GM12873 (cell line): ENCODE results near the gene RBM6.

ENCODE experiments used
- CTCF ChIP-seq: IDR thresholded peaks from 2 replicates; pipeline ENCODE4 v1.5.1; 2012; ENCODE audit warnings: low read depth, mild to moderate bottlenecking, moderate library complexity, low read length, control low read depth; ENCODE audit not compliant: insufficient read depth; ENCODE audit errors: missing control alignments

Gene RBM6, protein sequence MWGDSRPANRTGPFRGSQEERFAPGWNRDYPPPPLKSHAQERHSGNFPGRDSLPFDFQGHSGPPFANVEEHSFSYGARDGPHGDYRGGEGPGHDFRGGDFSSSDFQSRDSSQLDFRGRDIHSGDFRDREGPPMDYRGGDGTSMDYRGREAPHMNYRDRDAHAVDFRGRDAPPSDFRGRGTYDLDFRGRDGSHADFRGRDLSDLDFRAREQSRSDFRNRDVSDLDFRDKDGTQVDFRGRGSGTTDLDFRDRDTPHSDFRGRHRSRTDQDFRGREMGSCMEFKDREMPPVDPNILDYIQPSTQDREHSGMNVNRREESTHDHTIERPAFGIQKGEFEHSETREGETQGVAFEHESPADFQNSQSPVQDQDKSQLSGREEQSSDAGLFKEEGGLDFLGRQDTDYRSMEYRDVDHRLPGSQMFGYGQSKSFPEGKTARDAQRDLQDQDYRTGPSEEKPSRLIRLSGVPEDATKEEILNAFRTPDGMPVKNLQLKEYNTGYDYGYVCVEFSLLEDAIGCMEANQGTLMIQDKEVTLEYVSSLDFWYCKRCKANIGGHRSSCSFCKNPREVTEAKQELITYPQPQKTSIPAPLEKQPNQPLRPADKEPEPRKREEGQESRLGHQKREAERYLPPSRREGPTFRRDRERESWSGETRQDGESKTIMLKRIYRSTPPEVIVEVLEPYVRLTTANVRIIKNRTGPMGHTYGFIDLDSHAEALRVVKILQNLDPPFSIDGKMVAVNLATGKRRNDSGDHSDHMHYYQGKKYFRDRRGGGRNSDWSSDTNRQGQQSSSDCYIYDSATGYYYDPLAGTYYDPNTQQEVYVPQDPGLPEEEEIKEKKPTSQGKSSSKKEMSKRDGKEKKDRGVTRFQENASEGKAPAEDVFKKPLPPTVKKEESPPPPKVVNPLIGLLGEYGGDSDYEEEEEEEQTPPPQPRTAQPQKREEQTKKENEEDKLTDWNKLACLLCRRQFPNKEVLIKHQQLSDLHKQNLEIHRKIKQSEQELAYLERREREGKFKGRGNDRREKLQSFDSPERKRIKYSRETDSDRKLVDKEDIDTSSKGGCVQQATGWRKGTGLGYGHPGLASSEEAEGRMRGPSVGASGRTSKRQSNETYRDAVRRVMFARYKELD

GRCh38 chr3:49939858-49940666 lies at the start of gene RBM6:
RBM6 (plus strand) TSS chr3:49940150; CDS start chr3:49962642, 22,492 bp downstream.
- TF ChIP-seq CTCF: no peak

DNA sequence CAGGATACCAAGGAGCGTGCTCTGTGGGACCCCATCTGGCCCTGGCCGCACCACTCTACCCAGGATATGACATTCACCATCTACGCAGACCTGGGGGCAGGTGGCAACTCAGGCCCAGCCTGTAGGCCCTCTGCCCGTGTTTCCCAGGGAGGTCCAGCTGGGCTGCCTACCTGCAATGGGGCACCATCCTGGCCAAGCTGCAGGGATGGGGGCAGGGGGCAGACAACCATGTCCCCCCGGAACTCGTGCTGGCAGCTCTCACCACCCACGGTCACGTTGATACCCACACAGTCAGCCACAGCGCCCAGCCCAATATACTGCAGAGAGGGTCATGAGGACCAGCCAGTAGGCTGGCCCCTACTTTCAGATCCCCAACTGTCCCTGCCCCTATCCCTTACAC lies 44.2 kb upstream of the RBM6 start:
- no peak for TF ChIP-seq CTCF

DNA sequence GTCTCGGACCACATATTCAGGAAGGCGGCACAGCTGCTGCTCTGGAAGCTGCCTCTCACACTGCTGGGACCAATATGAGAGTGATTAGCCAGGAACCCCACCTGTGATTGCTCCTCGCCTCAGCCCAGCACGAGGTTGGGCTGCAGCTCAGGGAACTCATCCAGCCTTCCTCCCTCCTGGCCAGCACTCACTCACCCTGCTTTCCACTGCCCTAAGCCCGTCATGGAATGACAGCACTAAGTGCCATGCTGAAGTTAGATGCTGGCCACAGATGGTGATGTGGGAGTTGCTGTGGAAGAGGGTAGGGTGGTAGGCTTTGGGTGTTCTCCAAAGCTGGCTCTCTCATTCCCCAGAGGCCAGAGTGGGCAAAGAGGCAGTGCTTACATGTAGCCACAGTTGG lies 43.6 kb upstream of the RBM6 start:
- TF ChIP-seq CTCF: no peak

DNA sequence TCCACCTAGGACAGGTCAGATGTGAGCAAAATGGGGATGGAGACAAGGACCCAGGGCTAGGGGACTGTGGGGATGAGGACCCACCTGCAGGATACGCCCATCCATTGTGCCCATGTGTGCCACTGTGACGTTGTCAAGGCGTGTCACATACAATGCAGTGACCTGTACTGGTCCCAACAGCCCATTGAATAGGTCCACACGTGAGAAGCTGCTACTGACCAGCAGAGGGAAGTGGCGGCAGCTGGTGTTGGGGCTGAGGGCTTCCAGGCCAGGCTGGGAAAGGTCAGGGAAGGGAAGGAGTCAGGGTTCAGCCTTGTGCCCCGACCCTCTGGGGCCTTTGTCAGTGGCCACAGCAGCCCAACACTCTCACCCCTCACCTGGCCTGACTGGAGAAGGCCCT lies 41.0 kb upstream of the RBM6 start:
- TF ChIP-seq CTCF: no peak

DNA sequence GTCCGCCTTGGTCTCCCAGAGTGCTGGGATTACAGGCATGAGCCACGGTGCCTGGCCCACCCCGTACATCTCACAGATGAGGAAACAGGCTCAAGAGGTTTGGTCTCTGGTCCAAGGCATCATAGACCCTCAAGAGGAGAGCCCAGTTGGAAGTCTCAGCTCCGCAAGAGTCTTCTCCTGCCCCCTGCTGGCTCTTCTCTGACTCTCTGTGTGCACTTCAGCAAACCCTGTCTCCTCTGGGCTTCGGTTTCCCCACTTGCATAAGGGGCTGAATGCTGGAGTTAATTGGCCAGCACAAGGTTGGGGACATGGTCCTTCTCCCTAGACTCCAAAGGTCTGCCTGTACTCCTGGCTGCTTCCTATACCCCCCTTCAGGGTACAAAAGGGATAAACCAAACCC lies 40.1 kb upstream of the RBM6 start:
- peak; percentile 56 for TF ChIP-seq CTCF

DNA sequence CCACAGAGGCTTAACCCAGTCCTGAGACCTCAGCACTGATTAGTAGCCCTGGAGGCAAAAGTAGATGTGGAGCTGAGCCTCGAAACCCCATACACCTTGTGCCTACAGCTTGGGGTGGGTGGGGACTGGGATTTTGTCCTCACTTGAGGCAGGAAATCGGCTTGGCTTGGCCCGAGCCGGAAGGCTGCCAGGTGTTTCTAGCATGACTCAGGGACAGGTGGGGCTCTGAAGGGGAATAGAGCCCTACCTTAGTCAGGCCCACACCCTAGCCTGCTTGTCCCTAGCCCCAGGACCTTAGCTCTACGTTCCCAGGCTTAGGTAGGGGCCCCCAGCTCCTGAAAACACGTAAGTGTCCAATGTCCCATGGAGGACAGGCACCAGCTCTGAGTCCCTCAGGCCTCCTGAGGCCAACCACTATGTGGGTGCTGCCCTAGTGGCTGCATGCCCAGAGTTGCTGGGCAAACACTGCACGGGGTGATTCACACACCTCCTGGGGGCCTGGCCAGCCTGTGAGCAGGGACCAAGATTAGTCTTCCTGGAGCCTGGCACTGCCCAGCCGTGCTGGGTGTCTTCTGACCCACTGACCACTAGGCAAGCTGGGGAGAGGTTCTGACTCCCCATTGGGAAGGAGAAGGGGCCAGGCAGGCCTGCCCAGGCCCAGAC lies 39.3 kb upstream of the RBM6 start:
- no peak for TF ChIP-seq CTCF
